Breast epithelium (tissue), 4 donors: ENCODE measurements around the gene KRT7. TPM values are rescaled to one million over a fixed set of nuclear protein-coding genes. Genes with fewer than 3 reads are reported as not detected.
A peak's percentile ranks its signal among the peaks of the same experiment; 100 is the strongest.

Experiments used
- DNase-seq, 2 donors: peaks; one replicate each; pipeline ENCODE4 v3.0.0-alpha.2; 2019; ENCODE audit warnings: low spot score in 2 of 2
- H3K27ac ChIP-seq, 2 donors: fragments of 200-600 bp; sonication (generic) in 1 of 2; one replicate each; pipeline ENCODE4 v1.5.1; 2016 to 2019; ENCODE audit warnings: mild to moderate bottlenecking in 1 of 2
- H3K27me3 ChIP-seq, 2 donors: fragments of 200-600 bp; sonication (generic) in 1 of 2; one replicate each; pipeline versions ENCODE4 v1.5.1 to v1.6.0; 2017 to 2019; ENCODE audit warnings: control low read depth in 1 of 2, mild to moderate bottlenecking in 1 of 2
- H3K36me3 ChIP-seq: fragments of 200-600 bp; one replicate; pipeline ENCODE4 v1.5.1; 2019
- H3K4me1 ChIP-seq, 2 donors: fragments of 200-600 bp; sonication (generic); one replicate each; pipeline ENCODE4 v1.5.1; 2016 to 2019; ENCODE audit warnings: control low read depth in 1 of 2
- H3K4me3 ChIP-seq, 3 donors: fragments of 200-600 bp; sonication (generic); 1 replicate in 2 of 3; 2 replicates in 1 of 3; pipeline ENCODE4 v1.5.1; 2016 to 2019; ENCODE audit warnings: mild to moderate bottlenecking in 3 of 3, moderate library complexity in 2 of 3
- H3K9me3 ChIP-seq, 2 donors: fragments of 200-600 bp; sonication (generic) in 1 of 2; one replicate each; pipeline ENCODE4 v1.5.1; 2016 to 2019; ENCODE audit warnings: control low read depth in 1 of 2
- CTCF ChIP-seq, 3 donors: fragments of 450-650 bp; IDR thresholded peaks; one replicate each; pipeline ENCODE4 v1.5.1; 2016 to 2017; ENCODE audit warnings: antibody characterized with exemption in 3 of 3, mild to moderate bottlenecking in 3 of 3, moderate library complexity in 3 of 3
- POLR2A ChIP-seq: fragments of 450-650 bp; IDR thresholded peaks from one replicate; pipeline ENCODE4 v1.6.1; 2016; ENCODE audit warnings: antibody characterized with exemption, mild to moderate bottlenecking, moderate library complexity
- POLR2AphosphoS5 ChIP-seq, 3 donors: sonication (generic); formaldehyde crosslinking; IDR thresholded peaks; one replicate each; pipeline ENCODE4 v1.6.1; 2017; ENCODE audit warnings: antibody characterized with exemption in 3 of 3
- intact Hi-C: fragments of 100-400 bp; cut with DNase I; formaldehyde crosslinking; loops from one replicate; pipeline ENCODE4 v1.15.1; 2023; ENCODE audit warnings: low total_unique reads
- total RNA-seq, 3 donors: library from RNA; depleted of rRNA; stranded (reverse); fragments of >200 nt; gene quantifications; one replicate each; pipeline ENCODE4 v1.1.0, GENCODE V29; 2016

Gene KRT7
- total RNA-seq, 3 donors from 2014 or later, result 4.2 to 1,051 (median 358) TPM

- peaks cover 9 to 22% of the 10 kb centered on the region in 2 donors for H3K4me1 ChIP-seq
- intact Hi-C loops, result no loop called here
- no peak for TF ChIP-seq POLR2A
- TF ChIP-seq POLR2AphosphoS5 (IDR thresholded peaks at IDR 0.05), result peak in 1 of 3 donors; percentile 21
- DNase-seq, result peak in 1 of 2 donors; percentile 52
- H3K27ac ChIP-seq, result peak overlapping the region; percentile 98
- no peaks in the 10 kb centered on the region for H3K36me3 ChIP-seq
- H3K27me3 ChIP-seq, result peaks cover 0 to 5% of the 10 kb centered on the region in 2 donors
- peak overlapping the region; percentile 8 to 78 (median 71) for H3K4me3 ChIP-seq
- no peaks in the 10 kb centered on the region for H3K9me3 ChIP-seq
These were observed 592 bp downstream of the KRT7 start for GRCh38 chr12:52233462-52234207.

- peak overlapping the region; percentile 98 for H3K27ac ChIP-seq
- intact Hi-C loops, result no loop called here
- peaks cover 0 to 5% of the 10 kb centered on the region in 2 donors for H3K27me3 ChIP-seq
- H3K36me3 ChIP-seq, result no peaks in the 10 kb centered on the region
- TF ChIP-seq CTCF (IDR thresholded peaks at IDR 0.05), result no peak
- no peak for TF ChIP-seq POLR2AphosphoS5 (IDR thresholded peaks at IDR 0.05)
- no peak for TF ChIP-seq POLR2A
- H3K4me3 ChIP-seq, result peak overlapping the region in 2 of 3 donors; percentile 71 to 78
- peaks cover 9 to 22% of the 10 kb centered on the region in 2 donors for H3K4me1 ChIP-seq
- H3K9me3 ChIP-seq, result no peaks in the 10 kb centered on the region
- DNase-seq, result peak in 1 of 2 donors; percentile 49
These were observed 1.3 kb downstream of the KRT7 start for GRCh38 chr12:52234223-52234810.

GRCh38 chr12:52235001-52235764 lies 2.1 kb downstream of the KRT7 start:
- peaks cover 9 to 18% of the 10 kb centered on the region in 2 donors for H3K4me1 ChIP-seq
- TF ChIP-seq POLR2A (no peak), POLR2AphosphoS5 (IDR thresholded peaks at IDR 0.05) (peak in 1 of 3 donors; percentile 37), CTCF (IDR thresholded peaks at IDR 0.05) (peak in 1 of 3 donors; percentile 16)
- peaks cover 0 to 5% of the 10 kb centered on the region in 2 donors for H3K27me3 ChIP-seq
- H3K36me3 ChIP-seq, result no peaks in the 10 kb centered on the region
- H3K27ac ChIP-seq, result peak overlapping the region; percentile 98
- no peaks in the 10 kb centered on the region for H3K9me3 ChIP-seq
- peak in 1 of 2 donors; percentile 54 for DNase-seq
- peak overlapping the region in 2 of 3 donors; percentile 71 to 78 for H3K4me3 ChIP-seq
- intact Hi-C loops, result loop anchor here (1.0 kb wide), 1 partner anchor 40 kb away; no protein-coding TSS in a partner anchor

- H3K27me3 ChIP-seq, result peaks cover 0 to 5% of the 10 kb centered on the region in 2 donors
- no peaks in the 10 kb centered on the region for H3K36me3 ChIP-seq
- TF ChIP-seq CTCF (IDR thresholded peaks at IDR 0.05) (peak in 1 of 3 donors; percentile 8), POLR2A (no peak)
- peak; percentile 69 to 85 for DNase-seq
- intact Hi-C loops, result loop anchor here (1.0 kb wide), 1 partner anchor 39 kb away; no protein-coding TSS in a partner anchor
- peak overlapping the region; percentile 98 for H3K27ac ChIP-seq
- peaks cover 9 to 11% of the 10 kb centered on the region in 2 donors for H3K4me1 ChIP-seq
- H3K9me3 ChIP-seq, result no peaks in the 10 kb centered on the region
- peak overlapping the region in 2 of 3 donors; percentile 71 to 78 for H3K4me3 ChIP-seq
These were observed 2.8 kb downstream of the KRT7 start for GRCh38 chr12:52235822-52236361.

GRCh38 chr12:52236386-52237050 lies 3.5 kb downstream of the KRT7 start:
- intact Hi-C loops, result no loop called here
- Histone ChIP-seq H3K4me3 (peak overlapping the region in 2 of 3 donors; percentile 71 to 78), H3K4me1 (peaks cover 6 to 9% of the 10 kb centered on the region in 2 donors), H3K27me3 (peaks cover 0 to 5% of the 10 kb centered on the region in 2 donors), H3K9me3 (no peaks in the 10 kb centered on the region), H3K36me3 (no peaks in the 10 kb centered on the region), H3K27ac (peak overlapping the region; percentile 98)
- peak in 1 of 3 donors; percentile 67 for TF ChIP-seq POLR2AphosphoS5 (IDR thresholded peaks at IDR 0.05)
- TF ChIP-seq CTCF (IDR thresholded peaks at IDR 0.05), result no peak
- peak in 1 of 2 donors; percentile 37 for DNase-seq
